Natural killer cell (primary cell): ENCODE measurements around the gene TIGD6. TPM values are rescaled to one million over a fixed set of nuclear protein-coding genes. Genes with fewer than 3 reads are reported as not detected.

Experiments
- ATAC-seq, 3 donors: fragments of 150-1000 bp in 2 of 3; fragments of 200-7000 bp in 1 of 3; cut with Tn5 transposase; 1 replicate in 1 of 3; 2 replicates in 2 of 3; pipeline ENCODE4 v1.10.0; 2021; ENCODE audit warnings: mild to moderate bottlenecking in 2 of 3, moderate library complexity in 2 of 3
- DNase-seq, 2 donors: peaks; one replicate each; pipeline versions ENCODE4 v3.0.0 to v3.0.0-alpha.2; 2013 to 2021; ENCODE audit warnings: mixed read lengths in 1 of 2
- H3K27ac ChIP-seq: one replicate; pipeline ENCODE4 v1.5.1; 2013; ENCODE audit warnings: mild to moderate bottlenecking, low read length
- H3K27me3 ChIP-seq: one replicate; pipeline ENCODE4 v1.6.1; 2013; ENCODE audit warnings: low read length; ENCODE audit not compliant: control insufficient read depth, insufficient read depth
- H3K36me3 ChIP-seq: one replicate; pipeline ENCODE4 v1.6.1; 2013; ENCODE audit warnings: low read length; ENCODE audit not compliant: control insufficient read depth, insufficient read depth
- H3K4me1 ChIP-seq: one replicate; pipeline ENCODE4 v1.6.1; 2013; ENCODE audit warnings: low read length; ENCODE audit not compliant: control insufficient read depth, insufficient read depth
- H3K4me3 ChIP-seq: one replicate; pipeline ENCODE4 v1.5.1; 2013; ENCODE audit warnings: low read length
- H3K9me3 ChIP-seq: one replicate; pipeline ENCODE4 v1.6.1; 2013; ENCODE audit warnings: low read length; ENCODE audit not compliant: control insufficient read depth, insufficient read depth
- H3K27ac Mint-ChIP-seq, 2 donors: one replicate each; pipeline ENCODE4 v1.8.0; 2022; ENCODE audit warnings: mild to moderate bottlenecking in 2 of 2, mixed read lengths in 2 of 2, moderate library complexity in 1 of 2
- H3K27me3 Mint-ChIP-seq, 2 donors: one replicate each; pipeline ENCODE4 v1.8.0; 2022; ENCODE audit warnings: low read depth in 2 of 2, mixed read lengths in 2 of 2
- H3K36me3 Mint-ChIP-seq: one replicate; pipeline ENCODE4 v1.8.0; 2022; ENCODE audit warnings: mixed read lengths
- H3K4me1 Mint-ChIP-seq, 2 donors: one replicate each; pipeline ENCODE4 v1.8.0; 2022; ENCODE audit warnings: mixed read lengths in 2 of 2
- H3K4me3 Mint-ChIP-seq: one replicate; pipeline ENCODE4 v1.8.0; 2022; ENCODE audit warnings: mild to moderate bottlenecking, moderate library complexity, mixed read lengths
- H3K9me3 Mint-ChIP-seq, 2 donors: one replicate each; pipeline ENCODE4 v1.8.0; 2022; ENCODE audit warnings: mixed read lengths in 2 of 2
- WGBS: methylation state at CpG from one replicate; pipeline ENCODE4 v1.1.7; 2013; ENCODE audit warnings: missing lambda C conversion rate; ENCODE audit not compliant: insufficient coverage; 5-methylcytosine and 5-hydroxymethylcytosine counted together
- intact Hi-C: fragments of 100-400 bp; cut with micrococcal nuclease; formaldehyde crosslinking; loops from one replicate; pipeline ENCODE4 v1.14.2; 2022
- total RNA-seq, 4 donors: library from RNA; stranded (reverse); fragments of 120-200 nt in 1 of 4; gene quantifications; one replicate each; pipeline versions ENCODE4 v1.2.3 to v1.2.4, GENCODE V29; 2013 to 2022
- TF ChIP-seq, protein P1 (sequence below): fragments of 200-600 bp; IDR thresholded peaks from one replicate; pipeline ENCODE4 v1.8.0; 2022; ENCODE audit warnings: antibody characterized with exemption

The TIGD6 gene
- total RNA-seq = 1 to 10 TPM; 1.8 to 3.9 (median 2.5) TPM
- 3.4 TPM for total RNA-seq (2013)

GRCh38 chr5:150000256-150000989 lies at the start of gene TIGD6, which contains the start of gene HMGXB3:
TSS of gene TIGD6 (minus strand) at chr5:150000654. CDS start at chr5:149996348, 4,306 bp downstream.
TSS of gene HMGXB3 (plus strand) at chr5:150000739. CDS start at chr5:150004853, 4,114 bp downstream.
- ATAC-seq (peak; percentile 75 to 87 (median 83)), DNase-seq (peak; percentile 82 to 90)
- Mint-ChIP-seq H3K9me3 (no peaks in the 10 kb centered on the region), H3K4me1 (peaks cover 36 to 48% of the 10 kb centered on the region in 2 donors), H3K36me3 (no peaks in the 10 kb centered on the region), H3K27ac (peak within 1 kb of the TSS; percentile 74 to 93), H3K4me3 (peak within 1 kb of the TSS; percentile 84), H3K27me3 (no peaks in the 10 kb centered on the region)
- Histone ChIP-seq H3K9me3 (no peaks in the 10 kb centered on the region), H3K27me3 (no peaks in the 10 kb centered on the region), H3K27ac (peak within 1 kb of the TSS; percentile 91), H3K4me1 (peaks cover 15% of the 10 kb centered on the region), H3K4me3 (peak within 1 kb of the TSS; percentile 77), H3K36me3 (peaks cover 2% of the 10 kb centered on the region)
- TF ChIP-seq, protein P1, sequence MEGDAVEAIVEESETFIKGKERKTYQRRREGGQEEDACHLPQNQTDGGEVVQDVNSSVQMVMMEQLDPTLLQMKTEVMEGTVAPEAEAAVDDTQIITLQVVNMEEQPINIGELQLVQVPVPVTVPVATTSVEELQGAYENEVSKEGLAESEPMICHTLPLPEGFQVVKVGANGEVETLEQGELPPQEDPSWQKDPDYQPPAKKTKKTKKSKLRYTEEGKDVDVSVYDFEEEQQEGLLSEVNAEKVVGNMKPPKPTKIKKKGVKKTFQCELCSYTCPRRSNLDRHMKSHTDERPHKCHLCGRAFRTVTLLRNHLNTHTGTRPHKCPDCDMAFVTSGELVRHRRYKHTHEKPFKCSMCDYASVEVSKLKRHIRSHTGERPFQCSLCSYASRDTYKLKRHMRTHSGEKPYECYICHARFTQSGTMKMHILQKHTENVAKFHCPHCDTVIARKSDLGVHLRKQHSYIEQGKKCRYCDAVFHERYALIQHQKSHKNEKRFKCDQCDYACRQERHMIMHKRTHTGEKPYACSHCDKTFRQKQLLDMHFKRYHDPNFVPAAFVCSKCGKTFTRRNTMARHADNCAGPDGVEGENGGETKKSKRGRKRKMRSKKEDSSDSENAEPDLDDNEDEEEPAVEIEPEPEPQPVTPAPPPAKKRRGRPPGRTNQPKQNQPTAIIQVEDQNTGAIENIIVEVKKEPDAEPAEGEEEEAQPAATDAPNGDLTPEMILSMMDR = no peak
- WGBS = under 1% methylated on average over 72 of the region's 72 CpGs
- intact Hi-C loops = no loop called here

- DNase-seq = peak in 1 of 2 donors; percentile 75
- peaks cover 20% of the 10 kb centered on the region for H3K27me3 ChIP-seq
- no peak overlapping the region for H3K27ac ChIP-seq
- peaks cover 47 to 49% of the 10 kb centered on the region in 2 donors for H3K27me3 Mint-ChIP-seq
- intact Hi-C loops = loop anchor here (1.0 to 2.0 kb wide), 2 partner anchors 45 to 85 kb away; partner anchors contain the start of gene SLC26A2
- peak overlapping the region; percentile 63 for H3K4me3 Mint-ChIP-seq
- no peaks in the 10 kb centered on the region for H3K9me3 ChIP-seq
- H3K36me3 Mint-ChIP-seq = peaks cover 51% of the 10 kb centered on the region
- peak overlapping the region; percentile 71 to 82 for H3K27ac Mint-ChIP-seq
- H3K9me3 Mint-ChIP-seq = no peaks in the 10 kb centered on the region
- TF ChIP-seq, protein P1 = no peak
- peak; percentile 89 to 94 (median 90) for ATAC-seq
- peaks cover 48% of the 10 kb centered on the region for H3K4me1 ChIP-seq
- H3K36me3 ChIP-seq = peaks cover 76% of the 10 kb centered on the region
- H3K4me1 Mint-ChIP-seq = peaks cover 75 to 76% of the 10 kb centered on the region in 2 donors
- 65% methylated on average over 3 of the region's 6 CpGs for WGBS
- no peak overlapping the region for H3K4me3 ChIP-seq
These were observed 45.6 kb upstream of the TIGD6 start for GRCh38 chr5:150046031-150046430.

- H3K27me3 Mint-ChIP-seq = peaks cover 48 to 54% of the 10 kb centered on the region in 2 donors
- H3K27ac Mint-ChIP-seq = peak overlapping the region; percentile 71 to 82
These were observed 45.1 kb upstream of the TIGD6 start for GRCh38 chr5:150045549-150045948.

More at GRCh38 chr5:150045549-150045948, 45.1 kb upstream of the TIGD6 start:
- Mint-ChIP-seq H3K9me3 (no peaks in the 10 kb centered on the region), H3K4me1 (peaks cover 75 to 76% of the 10 kb centered on the region in 2 donors), H3K4me3 (peak overlapping the region; percentile 63), H3K36me3 (peaks cover 56% of the 10 kb centered on the region)
- intact Hi-C loops = no loop called here
- DNase-seq (peak in 1 of 2 donors; percentile 13), ATAC-seq (peak; percentile 9 to 30 (median 25))
- Histone ChIP-seq H3K4me3 (no peak overlapping the region), H3K4me1 (peaks cover 48% of the 10 kb centered on the region), H3K27me3 (peaks cover 20% of the 10 kb centered on the region), H3K36me3 (peaks cover 76% of the 10 kb centered on the region), H3K9me3 (no peaks in the 10 kb centered on the region), H3K27ac (no peak overlapping the region)
- WGBS = 91% methylated on average over 6 of the region's 6 CpGs
- TF ChIP-seq, protein P1 = no peak
